Choroid plexus epithelial cell (primary cell): ENCODE measurements around the gene PPM1B.

Experiments
- DNase-seq: peaks from one replicate; pipeline ENCODE4 v3.0.0-alpha.2; 2010; ENCODE audit warnings: low read depth
- H3K4me3 ChIP-seq: 2 replicates; pipeline ENCODE4 v1.5.1; 2011; ENCODE audit warnings: low read depth, mild to moderate bottlenecking, control low read depth, low read length, moderate library complexity
- TF ChIP-seq, protein P1 (sequence below): conservative IDR thresholded peaks from 2 replicates; pipeline ENCODE4 v1.5.1; 2011; ENCODE audit warnings: low read depth, mild to moderate bottlenecking, control low read depth, inconsistent platforms, low read length, moderate library complexity

Gene PPM1B

GRCh38 chr2:44280869-44281268 lies 112.2 kb downstream of the PPM1B start:
- no peak for DNase-seq
- TF ChIP-seq, protein P1, sequence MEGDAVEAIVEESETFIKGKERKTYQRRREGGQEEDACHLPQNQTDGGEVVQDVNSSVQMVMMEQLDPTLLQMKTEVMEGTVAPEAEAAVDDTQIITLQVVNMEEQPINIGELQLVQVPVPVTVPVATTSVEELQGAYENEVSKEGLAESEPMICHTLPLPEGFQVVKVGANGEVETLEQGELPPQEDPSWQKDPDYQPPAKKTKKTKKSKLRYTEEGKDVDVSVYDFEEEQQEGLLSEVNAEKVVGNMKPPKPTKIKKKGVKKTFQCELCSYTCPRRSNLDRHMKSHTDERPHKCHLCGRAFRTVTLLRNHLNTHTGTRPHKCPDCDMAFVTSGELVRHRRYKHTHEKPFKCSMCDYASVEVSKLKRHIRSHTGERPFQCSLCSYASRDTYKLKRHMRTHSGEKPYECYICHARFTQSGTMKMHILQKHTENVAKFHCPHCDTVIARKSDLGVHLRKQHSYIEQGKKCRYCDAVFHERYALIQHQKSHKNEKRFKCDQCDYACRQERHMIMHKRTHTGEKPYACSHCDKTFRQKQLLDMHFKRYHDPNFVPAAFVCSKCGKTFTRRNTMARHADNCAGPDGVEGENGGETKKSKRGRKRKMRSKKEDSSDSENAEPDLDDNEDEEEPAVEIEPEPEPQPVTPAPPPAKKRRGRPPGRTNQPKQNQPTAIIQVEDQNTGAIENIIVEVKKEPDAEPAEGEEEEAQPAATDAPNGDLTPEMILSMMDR: no peak
- H3K4me3 ChIP-seq: no peak overlapping the region
